B cell (primary cell): ENCODE results near the gene PLCXD3. TPM values are rescaled to one million over a fixed set of nuclear protein-coding genes. Genes with fewer than 3 reads are reported as not detected.

Source experiments
- ATAC-seq: fragments of 200-7000 bp; cut with Tn5 transposase; one replicate; pipeline ENCODE4 v1.10.0; 2021; ENCODE audit warnings: low read depth, mild to moderate bottlenecking, moderate number of reproducible peaks, moderate library complexity
- CTCF ChIA-PET: fragments of 350-600 bp; sonication (Branson Sonifier 250); formaldehyde crosslinking; loops from one replicate; lab custom pipeline; 2021; ENCODE audit warnings: antibody characterized with exemption, inconsistent platforms; lab: Charles Lee
- POLR2A ChIA-PET: fragments of 350-600 bp; sonication (Branson Sonifier 250); formaldehyde crosslinking; loops from one replicate; lab custom pipeline; 2021; ENCODE audit warnings: antibody characterized with exemption; lab: Charles Lee
- DNase-seq: peaks from one replicate; pipeline ENCODE4 v3.0.0; 2013
- H2AFZ ChIP-seq: 2 replicates; pipeline ENCODE4 v1.6.1; 2012; ENCODE audit warnings: mild to moderate bottlenecking, low read depth, low read length; ENCODE audit not compliant: insufficient read depth, poor library complexity, severe bottlenecking
- H3K27ac ChIP-seq, 2 donors: 1 replicate in 1 of 2; 2 replicates in 1 of 2; pipeline ENCODE4 v1.5.1; 2012 to 2013; ENCODE audit warnings: low read length in 2 of 2, mild to moderate bottlenecking in 2 of 2, moderate library complexity in 1 of 2
- H3K27me3 ChIP-seq, 4 experiments: fragments of 200-600 bp in 1 of 4; sonication (generic) in 1 of 4; replicated peaks in 1 of 4; 1 replicate in 2 of 4; 2 replicates in 2 of 4; pipeline versions ENCODE4 v1.6.1 to v1.7.0; 2013 to 2016; ENCODE audit warnings: low read length in 3 of 4, mild to moderate bottlenecking in 2 of 4, mixed read lengths in 1 of 4, moderate library complexity in 1 of 4; ENCODE audit not compliant: insufficient read depth in 4 of 4, control insufficient read depth in 3 of 4; ENCODE audit errors: control extremely low read depth in 1 of 4
- H3K36me3 ChIP-seq, 2 experiments: replicated peaks in 1 of 2; 1 replicate in 1 of 2; 2 replicates in 1 of 2; pipeline versions ENCODE4 v1.6.1 to v1.7.1; 2013; ENCODE audit warnings: low read length in 1 of 2; ENCODE audit not compliant: insufficient read depth in 2 of 2, control insufficient read depth in 1 of 2; ENCODE audit errors: control extremely low read depth in 1 of 2, extremely low read depth in 1 of 2
- H3K4me1 ChIP-seq, 2 donors: fragments of 200-600 bp in 1 of 2; sonication (generic) in 1 of 2; 1 replicate in 1 of 2; 2 replicates in 1 of 2; pipeline versions ENCODE4 v1.5.1 to v1.6.1; 2013 to 2017; ENCODE audit warnings: low read length in 2 of 2; ENCODE audit not compliant: control insufficient read depth in 2 of 2, insufficient read depth in 2 of 2
- H3K4me2 ChIP-seq: replicated peaks from 2 replicates; pipeline ENCODE3; 2012; ENCODE audit warnings: mild to moderate bottlenecking, low read depth, low read length; ENCODE audit not compliant: poor library complexity, severe bottlenecking
- H3K4me3 ChIP-seq, 5 experiments: fragments of 200-600 bp in 1 of 5; sonication (generic) in 1 of 5; 1 replicate in 3 of 5; 2 replicates in 2 of 5; pipeline versions ENCODE4 v1.5.1 to v1.7.0; 2011 to 2016; ENCODE audit warnings: low read length in 4 of 5, mild to moderate bottlenecking in 4 of 5, low read depth in 2 of 5, control low read depth in 1 of 5, moderate library complexity in 1 of 5; ENCODE audit not compliant: insufficient read depth in 1 of 5; ENCODE audit errors: control extremely low read depth in 1 of 5, extremely low read depth in 1 of 5
- H3K79me2 ChIP-seq: fragments of 200-600 bp; sonication (generic); one replicate; pipeline ENCODE4 v1.6.0; 2016; ENCODE audit warnings: low read length; ENCODE audit not compliant: control insufficient read depth, insufficient read depth
- H3K9ac ChIP-seq: fragments of 200-600 bp; sonication (generic); 2 replicates; pipeline ENCODE4 v1.6.1; 2017; ENCODE audit warnings: mild to moderate bottlenecking, low read length, moderate library complexity
- H3K9me3 ChIP-seq, 3 donors: one replicate each; pipeline versions ENCODE4 v1.6.1 to v1.7.1; 2013; ENCODE audit warnings: low read length in 2 of 3; ENCODE audit not compliant: control insufficient read depth in 2 of 3, insufficient read depth in 1 of 3; ENCODE audit errors: control extremely low read depth in 1 of 3
- H4K20me1 ChIP-seq: 2 replicates; pipeline ENCODE4 v1.6.0; 2012; ENCODE audit warnings: mild to moderate bottlenecking, low read length; ENCODE audit not compliant: insufficient read depth, control insufficient read depth, poor library complexity, severe bottlenecking
- H3K27ac Mint-ChIP-seq: one replicate; pipeline ENCODE4 v1.8.0; 2021; ENCODE audit warnings: mixed read lengths
- H3K27me3 Mint-ChIP-seq: one replicate; pipeline ENCODE4 v1.8.0; 2021; ENCODE audit warnings: mixed read lengths
- H3K4me1 Mint-ChIP-seq: one replicate; pipeline ENCODE4 v1.8.0; 2021; ENCODE audit warnings: mixed read lengths
- H3K4me3 Mint-ChIP-seq: one replicate; pipeline ENCODE4 v1.8.0; 2021; ENCODE audit warnings: mixed read lengths
- H3K9me3 Mint-ChIP-seq: one replicate; pipeline ENCODE4 v1.8.0; 2022; ENCODE audit warnings: mixed read lengths; ENCODE audit not compliant: insufficient read depth
- CTCF ChIP-seq: fragments of 200-600 bp; IDR thresholded peaks from one replicate; pipeline ENCODE4 v1.8.0; 2022; ENCODE audit warnings: antibody characterized with exemption, mild to moderate bottlenecking
- EZH2 ChIP-seq: IDR thresholded peaks from 2 replicates; pipeline ENCODE4 v1.6.1; 2012; ENCODE audit warnings: borderline replicate concordance, low read depth, mild to moderate bottlenecking, moderate library complexity, low read length; ENCODE audit not compliant: insufficient read depth, poor library complexity, severe bottlenecking
- WGBS: methylation state at CpG from one replicate; pipeline ENCODE4 v1.1.5; 2013; ENCODE audit warnings: missing lambda C conversion rate; ENCODE audit not compliant: insufficient coverage; 5-methylcytosine and 5-hydroxymethylcytosine counted together
- intact Hi-C: fragments of 100-400 bp; cut with micrococcal nuclease; formaldehyde crosslinking; loops from one replicate; pipeline ENCODE4 v1.10.0; 2022
- polyA plus RNA-seq: library from polyadenylated mRNA; depleted of rRNA; stranded (reverse); fragments of >200 nt; gene quantifications from 2 replicates; pipeline ENCODE4 v1.2.3, GENCODE V29; 2012
- total RNA-seq, 2 donors: library from RNA; stranded (reverse); fragments of 120-200 nt in 1 of 2; gene quantifications; 1 replicate in 1 of 2; 2 replicates in 1 of 2; pipeline versions ENCODE4 v1.2.3 to v1.2.4, GENCODE V29; 2013 to 2022

Gene PLCXD3
- total and polyA plus RNA-seq, 2 donors (not counting 1 experiment from before 2014, with no cell fraction given), result not detected

GRCh38 chr5:41435276-41435675, 75.1 kb downstream of the PLCXD3 start:
- ChIA-PET CTCF (no interaction called here), POLR2A (no interaction called here)
- H3K9ac ChIP-seq, result no peak overlapping the region
- intact Hi-C loops, result no loop called here
- WGBS, result no CpG with 5 or more reads among the region's 1 CpG
- H3K4me1 ChIP-seq, result no peaks in the 10 kb centered on the region
- no peak overlapping the region for H3K27ac ChIP-seq
- no peak overlapping the region for H3K4me2 ChIP-seq
- H2AFZ ChIP-seq, result no peak overlapping the region
- no peak for TF ChIP-seq CTCF
- TF ChIP-seq EZH2, result no peak
- peaks cover 2% of the 10 kb centered on the region for H3K9me3 Mint-ChIP-seq
- H3K36me3 ChIP-seq, result no peaks in the 10 kb centered on the region
- no peaks in the 10 kb centered on the region for H3K4me1 Mint-ChIP-seq
- no peaks in the 10 kb centered on the region for H3K27me3 Mint-ChIP-seq
- H3K4me3 ChIP-seq, result no peak overlapping the region
- H3K27ac Mint-ChIP-seq, result no peak overlapping the region
- no peaks in the 10 kb centered on the region for H3K27me3 ChIP-seq
- no peaks in the 10 kb centered on the region for H3K9me3 ChIP-seq
- H3K4me3 Mint-ChIP-seq, result no peak overlapping the region
- H3K79me2 ChIP-seq, result no peaks in the 10 kb centered on the region
- no peak for ATAC-seq
- no peaks in the 10 kb centered on the region for H4K20me1 ChIP-seq
- DNase-seq, result no peak

GRCh38 chr5:41433552-41434181, 76.7 kb downstream of the PLCXD3 start:
- Histone ChIP-seq H3K9me3 (no peaks in the 10 kb centered on the region), H3K36me3 (no peaks in the 10 kb centered on the region), H2AFZ (no peak overlapping the region), H3K4me3 (no peak overlapping the region), H3K79me2 (no peaks in the 10 kb centered on the region), H3K4me1 (no peaks in the 10 kb centered on the region), H3K9ac (no peak overlapping the region), H4K20me1 (no peaks in the 10 kb centered on the region), H3K27ac (no peak overlapping the region), H3K4me2 (no peak overlapping the region), H3K27me3 (no peaks in the 10 kb centered on the region)
- H3K27me3 Mint-ChIP-seq, result peaks cover 2% of the 10 kb centered on the region
- no peak overlapping the region for H3K4me3 Mint-ChIP-seq
- no peak for DNase-seq
- no peak overlapping the region for H3K27ac Mint-ChIP-seq
- ATAC-seq, result no peak
- ChIA-PET CTCF (no interaction called here), POLR2A (no interaction called here)
- H3K4me1 Mint-ChIP-seq, result no peaks in the 10 kb centered on the region
- TF ChIP-seq CTCF (peak; percentile 7), EZH2 (no peak)
- WGBS, result no CpG with 5 or more reads among the region's 4 CpGs
- intact Hi-C loops, result no loop called here
- no peaks in the 10 kb centered on the region for H3K9me3 Mint-ChIP-seq
